BLaER1 (cell line): ENCODE results near the gene CTBP1.

Source experiments
- H3K27ac ChIP-seq: shearing (Covaris generic); formaldehyde crosslinking; 2 replicates; pipeline ENCODE4 v1.8.1; 2022
- H3K27me3 ChIP-seq: shearing (Covaris generic); formaldehyde crosslinking; 2 replicates; pipeline ENCODE4 v1.8.1; 2022
- H3K36me3 ChIP-seq: shearing (Covaris generic); formaldehyde crosslinking; 2 replicates; pipeline ENCODE4 v1.8.1; 2022
- H3K4me1 ChIP-seq: shearing (Covaris generic); formaldehyde crosslinking; 2 replicates; pipeline ENCODE4 v1.8.1; 2022
- H3K4me2 ChIP-seq: shearing (Covaris generic); formaldehyde crosslinking; 2 replicates; pipeline ENCODE4 v1.8.1; 2022
- H3K4me3 ChIP-seq: shearing (Covaris generic); formaldehyde crosslinking; 2 replicates; pipeline ENCODE4 v1.8.1; 2022
- H3K9ac ChIP-seq: shearing (Covaris generic); formaldehyde crosslinking; 2 replicates; pipeline ENCODE4 v1.8.1; 2022
- H3K9me3 ChIP-seq: shearing (Covaris generic); formaldehyde crosslinking; 2 replicates; pipeline ENCODE4 v1.8.1; 2022
- H4K20me1 ChIP-seq: shearing (Covaris generic); formaldehyde crosslinking; 2 replicates; pipeline ENCODE4 v1.8.1; 2022
- Cebpa-rat ChIP-seq: shearing (Covaris generic); IDR thresholded peaks from 2 replicates; pipeline ENCODE4 v1.8.1; 2022

CTBP1 gene

GRCh38 chr4:1166509-1167243 lies 82.3 kb downstream of the CTBP1 start:
- H3K27me3 ChIP-seq: peaks cover 41% of the 10 kb centered on the region
- peaks cover 34% of the 10 kb centered on the region for H4K20me1 ChIP-seq
- no peak for TF ChIP-seq Cebpa-rat
- H3K9me3 ChIP-seq: no peaks in the 10 kb centered on the region; the same call in none of the 2 replicates
- 0 out of 2 replicates have a peak, but pooled peaks cover 3% of the 10 kb centered on the region for H3K36me3 ChIP-seq
- peaks cover 31% of the 10 kb centered on the region for H3K4me1 ChIP-seq
- H3K4me2 ChIP-seq: peak overlapping the region; percentile 98
- no peak overlapping the region for H3K27ac ChIP-seq
- H3K9ac ChIP-seq: 0 out of 2 replicates have a peak overlapping the region, but pooled peaks have one; percentile 6
- peak overlapping the region; percentile 73 for H3K4me3 ChIP-seq

- Histone ChIP-seq H3K36me3 (0 out of 2 replicates have a peak, but pooled peaks cover 3% of the 10 kb centered on the region), H3K9ac (no peak overlapping the region), H3K27me3 (peaks cover 24% of the 10 kb centered on the region), H3K27ac (no peak overlapping the region), H3K9me3 (no peaks in the 10 kb centered on the region; the same call in 1 of the 2 replicates), H3K4me1 (peaks cover 25% of the 10 kb centered on the region), H4K20me1 (peaks cover 23% of the 10 kb centered on the region), H3K4me2 (no peak overlapping the region), H3K4me3 (no peak overlapping the region)
- TF ChIP-seq Cebpa-rat: no peak
Observed at GRCh38 chr4:1164956-1165545, 83.9 kb downstream of the CTBP1 start.

- Histone ChIP-seq H3K36me3 (0 out of 2 replicates have a peak, but pooled peaks cover 3% of the 10 kb centered on the region), H4K20me1 (peaks cover 17% of the 10 kb centered on the region), H3K27ac (no peak overlapping the region), H3K9me3 (peaks cover 3% of the 10 kb centered on the region), H3K27me3 (peaks cover 18% of the 10 kb centered on the region), H3K4me2 (no peak overlapping the region), H3K9ac (no peak overlapping the region), H3K4me3 (no peak overlapping the region), H3K4me1 (peaks cover 25% of the 10 kb centered on the region)
- TF ChIP-seq Cebpa-rat: no peak
Observed at GRCh38 chr4:1164444-1164843, 84.5 kb downstream of the CTBP1 start.

GRCh38 chr4:1164040-1164439 lies 84.9 kb downstream of the CTBP1 start:
- peaks cover 7% of the 10 kb centered on the region for H3K9me3 ChIP-seq
- peaks cover 5% of the 10 kb centered on the region; the same call in 1 of the 2 replicates for H3K36me3 ChIP-seq
- H3K27ac ChIP-seq: no peak overlapping the region
- no peak for TF ChIP-seq Cebpa-rat
- peaks cover 14% of the 10 kb centered on the region for H3K27me3 ChIP-seq
- no peak overlapping the region for H3K4me3 ChIP-seq
- H4K20me1 ChIP-seq: peaks cover 13% of the 10 kb centered on the region
- no peak overlapping the region for H3K9ac ChIP-seq
- no peak overlapping the region for H3K4me2 ChIP-seq
- peaks cover 24% of the 10 kb centered on the region for H3K4me1 ChIP-seq
